Esophagus squamous epithelium (tissue), 5 donors: ENCODE results near the gene GUCA1A. TPM values are rescaled to one million over a fixed set of nuclear protein-coding genes. Genes with fewer than 3 reads are reported as not detected.
"Not testable (repeated sequence)": the region's sequence is repeated elsewhere in the genome, so short reads cannot be mapped to it uniquely, and the experiment has no call there.

ENCODE experiments used
- DNase-seq: peaks from one replicate; lab custom pipeline; 2025; lab: John Stamatoyannopoulos, UW
- H3K27ac ChIP-seq, 4 donors: fragments of 200-600 bp; sonication (generic); one replicate each; pipeline ENCODE4 v1.5.1; 2016 to 2019; ENCODE audit warnings: mild to moderate bottlenecking in 1 of 4
- H3K27me3 ChIP-seq, 4 donors: fragments of 200-600 bp; sonication (generic); 1 replicate in 3 of 4; 2 replicates in 1 of 4; pipeline versions ENCODE4 v1.5.1 to v1.6.0; 2017 to 2021; ENCODE audit warnings: antibody characterized with exemption in 1 of 4
- H3K36me3 ChIP-seq, 3 donors: fragments of 200-600 bp; sonication (generic); one replicate each; pipeline ENCODE4 v1.5.1; 2016 to 2019
- H3K4me1 ChIP-seq, 3 donors: fragments of 200-600 bp; sonication (generic); one replicate each; pipeline ENCODE4 v1.5.1; 2017 to 2019
- H3K4me3 ChIP-seq, 4 donors: fragments of 200-600 bp; sonication (generic); 1 replicate in 3 of 4; 2 replicates in 1 of 4; pipeline ENCODE4 v1.5.1; 2016 to 2019; ENCODE audit warnings: mild to moderate bottlenecking in 2 of 4, moderate library complexity in 1 of 4
- H3K9me3 ChIP-seq, 3 donors: fragments of 200-600 bp; sonication (generic); one replicate each; pipeline ENCODE4 v1.5.1; 2016 to 2019
- CTCF ChIP-seq, 6 experiments: fragments of 450-650 bp in 4 of 6; fragments of 200-600 bp in 2 of 6; sonication (generic) in 2 of 6; IDR thresholded peaks; one replicate each; pipeline ENCODE4 v1.5.1; 2016 to 2019; ENCODE audit warnings: antibody characterized with exemption in 6 of 6, mild to moderate bottlenecking in 4 of 6, moderate library complexity in 4 of 6
- POLR2A ChIP-seq, 4 donors: fragments of 450-650 bp; IDR thresholded peaks; one replicate each; pipeline ENCODE4 v1.6.1; 2017; ENCODE audit warnings: antibody characterized with exemption in 4 of 4, mild to moderate bottlenecking in 4 of 4, moderate library complexity in 3 of 4
- WGBS, 2 donors: methylation state at CpG; one replicate each; pipeline ENCODE4 v1.1.5; 2018; 5-methylcytosine and 5-hydroxymethylcytosine counted together
- intact Hi-C: fragments of 100-400 bp; cut with DNase I; formaldehyde crosslinking; loops from one replicate; pipeline ENCODE4 v1.15.0; 2022
- total RNA-seq, 4 donors: library from RNA; depleted of rRNA; stranded (reverse); fragments of >200 nt; gene quantifications; one replicate each; pipeline ENCODE4 v1.1.0, GENCODE V29; 2016
- donor health status: DM: yes; HTN: yes; CAD: no.

The GUCA1A gene
- total RNA-seq, 4 donors from 2014 or later, result not detected

- Histone ChIP-seq H3K4me1 (peaks cover 3 to 22% (median 9%) of the 10 kb centered on the region in 3 donors), H3K9me3 (no peaks in the 10 kb centered on the region), H3K27ac (no peak overlapping the region), H3K4me3 (no peak overlapping the region), H3K36me3 (no peaks in the 10 kb centered on the region), H3K27me3 (peaks cover 0 to 24% (median 0%) of the 10 kb centered on the region in 4 donors)
- WGBS, 2 donors, result 74 to 78% methylated on average over 6 to 10 of the region's 10 CpGs
- no peak for TF ChIP-seq CTCF (IDR thresholded peaks at IDR 0.05)
- no peak for TF ChIP-seq POLR2A (IDR thresholded peaks at IDR 0.05)
- DNase-seq, result no peak
- intact Hi-C loops, result no loop called here
Measured at GRCh38 chr6:42147138-42147562, 26.0 kb upstream of the GUCA1A start.

GRCh38 chr6:42148058-42148457, 25.1 kb upstream of the GUCA1A start:
- peaks cover 0 to 15% (median 0%) of the 10 kb centered on the region in 4 donors for H3K27me3 ChIP-seq
- intact Hi-C loops, result no loop called here
- no peak for TF ChIP-seq CTCF (IDR thresholded peaks at IDR 0.05)
- TF ChIP-seq POLR2A (IDR thresholded peaks at IDR 0.05), result no peak
- no peak for DNase-seq
- H3K4me1 ChIP-seq, result peaks cover 1 to 13% (median 3%) of the 10 kb centered on the region in 3 donors
- no peaks in the 10 kb centered on the region for H3K36me3 ChIP-seq
- H3K27ac ChIP-seq, result peak overlapping the region in 1 of 4 donors; percentile 33
- WGBS, 2 donors, result 20 to 31% methylated on average over 2 of the region's 3 CpGs
- H3K9me3 ChIP-seq, result no peaks in the 10 kb centered on the region
- H3K4me3 ChIP-seq, result no peak overlapping the region

GRCh38 chr6:42150254-42150653, 22.9 kb upstream of the GUCA1A start:
- TF ChIP-seq CTCF (IDR thresholded peaks at IDR 0.05) (no peak), POLR2A (IDR thresholded peaks at IDR 0.05) (no peak)
- no peak overlapping the region for H3K4me3 ChIP-seq
- 88 to 91% methylated on average over 8 of the region's 8 CpGs for WGBS, 2 donors
- H3K4me1 ChIP-seq, result peaks cover 0 to 24% (median 0%) of the 10 kb centered on the region in 3 donors
- intact Hi-C loops, result no loop called here
- DNase-seq, result no peak
- peaks cover 0 to 6% (median 0%) of the 10 kb centered on the region in 4 donors for H3K27me3 ChIP-seq
- no peaks in the 10 kb centered on the region for H3K36me3 ChIP-seq
- no peaks in the 10 kb centered on the region for H3K9me3 ChIP-seq
- H3K27ac ChIP-seq, result no peak overlapping the region

GRCh38 chr6:42152024-42152423, 21.1 kb upstream of the GUCA1A start:
- TF ChIP-seq POLR2A (IDR thresholded peaks at IDR 0.05) (no peak), CTCF (IDR thresholded peaks at IDR 0.05) (no peak)
- intact Hi-C loops, result no loop called here
- Histone ChIP-seq H3K4me3 (no peak overlapping the region), H3K36me3 (no peaks in the 10 kb centered on the region), H3K27ac (no peak overlapping the region), H3K27me3 (peaks cover 0 to 3% (median 0%) of the 10 kb centered on the region in 4 donors), H3K4me1 (peaks cover 0 to 31% (median 0%) of the 10 kb centered on the region in 3 donors), H3K9me3 (no peaks in the 10 kb centered on the region)
- 79 to 87% methylated on average over 8 of the region's 8 CpGs for WGBS, 2 donors
- DNase-seq, result no peak

- H3K4me3 ChIP-seq, H3K27ac ChIP-seq, H3K36me3 ChIP-seq, intact Hi-C loops, DNase-seq, H3K27me3 ChIP-seq, H3K9me3 ChIP-seq: not testable (repeated sequence)
- WGBS, 2 donors, result 75 to 84% methylated on average over 3 of the region's 4 CpGs
- peaks cover 0 to 33% (median 0%) of the 10 kb centered on the region in 3 donors for H3K4me1 ChIP-seq
Measured at GRCh38 chr6:42152528-42153213, 20.5 kb upstream of the GUCA1A start.
